Keratinocyte (primary cell): ENCODE results near the gene FNDC3B.

Source experiments
- EZH2 ChIP-seq: IDR thresholded peaks from one replicate; pipeline ENCODE4 v1.6.1; 2012; ENCODE audit warnings: inconsistent platforms, mild to moderate bottlenecking, low read length, moderate library complexity
- TF ChIP-seq, protein P1 (sequence below), 3 experiments: IDR thresholded peaks in 1 of 3; conservative IDR thresholded peaks in 1 of 3; optimal IDR thresholded peaks in 1 of 3; 2 replicates in 2 of 3; 3 replicates in 1 of 3; pipeline versions ENCODE3 to v1.5.1; 2011; ENCODE audit warnings: low read length in 3 of 3, mild to moderate bottlenecking in 3 of 3, moderate library complexity in 2 of 3, control low read depth in 1 of 3, inconsistent platforms in 1 of 3; ENCODE audit not compliant: insufficient read depth in 2 of 3; ENCODE audit errors: extremely low read depth in 1 of 3

DNA sequence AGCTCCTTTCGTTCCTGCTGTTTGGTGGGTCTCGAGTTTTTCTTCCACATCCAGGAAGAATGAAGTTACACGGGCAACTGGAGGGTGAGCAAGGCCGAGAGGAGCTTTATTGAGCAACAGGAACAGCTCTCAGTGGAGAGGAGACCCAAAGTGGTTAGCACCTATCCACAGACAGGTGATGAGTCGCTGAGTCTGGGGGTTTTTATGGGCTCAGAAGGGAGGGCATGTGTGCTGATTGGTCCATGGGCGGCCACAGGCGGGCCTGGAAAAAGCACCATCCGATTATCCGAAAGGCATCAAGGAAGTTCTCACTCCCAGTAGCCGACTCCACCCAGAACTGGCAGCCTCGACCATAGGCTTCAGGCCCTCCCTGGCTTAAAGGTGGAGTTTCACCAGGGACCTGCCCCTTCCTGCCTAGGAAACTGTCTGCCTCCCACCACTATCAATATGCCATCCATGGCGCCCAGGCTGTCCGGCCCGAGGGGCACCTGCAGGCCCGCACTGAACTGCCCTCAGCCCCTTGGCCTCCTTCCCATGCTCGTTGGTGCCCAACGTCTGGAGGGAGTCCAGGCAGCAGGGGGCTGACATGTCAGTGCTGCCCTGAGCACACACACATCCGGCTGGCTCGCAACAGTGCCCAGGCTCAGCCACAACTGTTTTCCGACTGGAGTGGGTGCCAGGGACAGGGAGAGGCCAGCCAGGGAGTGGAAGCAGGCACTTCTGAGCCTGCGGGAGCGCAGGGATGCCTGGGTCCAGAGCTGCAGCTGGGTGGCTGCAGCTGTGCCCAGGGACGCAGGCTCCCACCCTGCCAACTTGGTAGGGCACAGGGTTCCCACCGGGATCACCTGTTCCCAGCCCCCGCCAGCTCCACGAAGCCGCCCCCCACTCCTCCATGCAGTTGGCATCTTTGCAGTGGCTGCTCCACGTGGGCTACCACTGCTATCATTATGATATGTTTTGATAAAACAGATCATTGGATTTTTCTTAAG, 170.2 kb downstream of the FNDC3B start:
- TF ChIP-seq, protein P1, sequence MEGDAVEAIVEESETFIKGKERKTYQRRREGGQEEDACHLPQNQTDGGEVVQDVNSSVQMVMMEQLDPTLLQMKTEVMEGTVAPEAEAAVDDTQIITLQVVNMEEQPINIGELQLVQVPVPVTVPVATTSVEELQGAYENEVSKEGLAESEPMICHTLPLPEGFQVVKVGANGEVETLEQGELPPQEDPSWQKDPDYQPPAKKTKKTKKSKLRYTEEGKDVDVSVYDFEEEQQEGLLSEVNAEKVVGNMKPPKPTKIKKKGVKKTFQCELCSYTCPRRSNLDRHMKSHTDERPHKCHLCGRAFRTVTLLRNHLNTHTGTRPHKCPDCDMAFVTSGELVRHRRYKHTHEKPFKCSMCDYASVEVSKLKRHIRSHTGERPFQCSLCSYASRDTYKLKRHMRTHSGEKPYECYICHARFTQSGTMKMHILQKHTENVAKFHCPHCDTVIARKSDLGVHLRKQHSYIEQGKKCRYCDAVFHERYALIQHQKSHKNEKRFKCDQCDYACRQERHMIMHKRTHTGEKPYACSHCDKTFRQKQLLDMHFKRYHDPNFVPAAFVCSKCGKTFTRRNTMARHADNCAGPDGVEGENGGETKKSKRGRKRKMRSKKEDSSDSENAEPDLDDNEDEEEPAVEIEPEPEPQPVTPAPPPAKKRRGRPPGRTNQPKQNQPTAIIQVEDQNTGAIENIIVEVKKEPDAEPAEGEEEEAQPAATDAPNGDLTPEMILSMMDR (optimal IDR thresholded peaks at IDR 0.05 in 1 of 3, IDR thresholded peaks at IDR 0.05 in 1 of 3, conservative IDR thresholded peaks at IDR 0.05 in 1 of 3; ENCODE audit: extremely low read depth in 1 of 3, insufficient read depth in 2 of 3, low read length in 3 of 3) = no peak
- no peak for TF ChIP-seq EZH2
